Measurements from ENCODE around the gene ARPP19. TPM values are rescaled to one million over a fixed set of nuclear protein-coding genes. Genes with fewer than 3 reads are reported as not detected.

Gene ARPP19
- total RNA-seq: 100 to 1,000 TPM in 2 of 3 donors, 10 to 100 TPM in 1; 64.5 to 201 (median 108) TPM
- long read RNA-seq, donor 1, full-length matches to known transcripts: 47 of 53 reads
- long read RNA-seq, donor 1, partial matches to known transcripts: 2 of 53 reads
- long read RNA-seq, donor 1, other reads (novel, unspliced or antisense): 4 of 53 reads
- long read RNA-seq, donor 2, full-length matches to known transcripts: 12 of 15 reads
- long read RNA-seq, donor 2, partial matches to known transcripts: 1 of 15 reads
- long read RNA-seq, donor 2, other reads (novel, unspliced or antisense): 2 of 15 reads

DNA sequence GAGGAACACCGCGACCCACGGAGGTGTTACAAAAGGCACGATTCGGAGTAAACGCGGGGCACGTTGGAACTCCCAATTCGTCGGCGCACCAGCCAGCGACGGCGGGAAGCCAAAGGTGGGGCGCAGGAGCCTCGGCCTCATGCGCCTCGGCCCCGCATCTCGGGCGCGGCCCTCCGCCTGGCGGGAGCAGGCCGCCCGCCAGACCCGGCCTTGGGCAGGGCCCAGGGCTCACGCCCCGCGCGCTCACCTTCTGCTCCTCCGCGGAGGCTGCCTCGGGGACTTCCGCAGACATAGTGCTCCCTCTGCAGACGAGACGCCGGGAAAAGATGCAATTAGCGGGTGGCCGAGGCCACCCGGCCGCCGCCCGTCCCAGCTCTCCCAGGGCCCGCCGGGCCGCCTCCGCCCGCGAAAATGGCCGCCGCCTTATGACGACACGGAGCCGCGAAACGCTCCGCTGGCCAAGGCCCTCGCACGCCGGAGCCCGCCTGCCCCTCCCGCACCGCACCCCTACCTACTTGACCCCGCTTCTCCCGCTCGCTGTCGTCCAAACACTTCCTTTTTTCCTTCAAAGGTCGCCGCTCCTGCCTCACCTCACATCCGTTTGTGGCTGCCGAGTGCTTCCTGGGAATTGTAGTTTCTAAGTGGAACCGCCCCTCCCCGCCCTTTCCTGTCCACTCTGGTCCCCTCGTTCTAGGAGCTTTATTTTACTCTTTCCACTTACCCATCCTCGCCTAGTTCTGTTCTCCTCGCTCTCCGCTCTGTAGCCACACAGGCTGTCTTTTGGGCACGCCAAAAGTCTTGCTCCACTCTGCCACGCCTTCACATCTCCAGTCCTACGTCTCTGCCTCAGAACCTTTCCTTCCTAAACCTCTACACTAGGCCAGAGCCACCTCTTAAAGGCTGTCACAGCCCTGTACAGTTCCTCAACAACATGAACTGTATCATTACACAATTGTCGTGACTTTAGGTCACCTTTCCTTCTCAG, at the start of gene ARPP19:
Gene ARPP19 (minus strand): TSS at position 430 of the 985 bp plus-strand sequence. CDS start 138 bp downstream, at position 292.
- Histone ChIP-seq H3K4me1 (ENCODE audit: low read depth) (peaks cover 11% of the 10 kb centered on the region), H3K4me3 (peak within 1 kb of the TSS; percentile 56), H3K9me3 (no peaks in the 10 kb centered on the region), H3K36me3 (ENCODE audit: low read depth) (no peaks in the 10 kb centered on the region)
- ATAC-seq (peak; percentile 92), DNase-seq (peak; percentile 92 to 95 (median 93))
- intact Hi-C loops (cut with DNase I, micrococcal nuclease): no loop called here
- TF ChIP-seq, protein P1, sequence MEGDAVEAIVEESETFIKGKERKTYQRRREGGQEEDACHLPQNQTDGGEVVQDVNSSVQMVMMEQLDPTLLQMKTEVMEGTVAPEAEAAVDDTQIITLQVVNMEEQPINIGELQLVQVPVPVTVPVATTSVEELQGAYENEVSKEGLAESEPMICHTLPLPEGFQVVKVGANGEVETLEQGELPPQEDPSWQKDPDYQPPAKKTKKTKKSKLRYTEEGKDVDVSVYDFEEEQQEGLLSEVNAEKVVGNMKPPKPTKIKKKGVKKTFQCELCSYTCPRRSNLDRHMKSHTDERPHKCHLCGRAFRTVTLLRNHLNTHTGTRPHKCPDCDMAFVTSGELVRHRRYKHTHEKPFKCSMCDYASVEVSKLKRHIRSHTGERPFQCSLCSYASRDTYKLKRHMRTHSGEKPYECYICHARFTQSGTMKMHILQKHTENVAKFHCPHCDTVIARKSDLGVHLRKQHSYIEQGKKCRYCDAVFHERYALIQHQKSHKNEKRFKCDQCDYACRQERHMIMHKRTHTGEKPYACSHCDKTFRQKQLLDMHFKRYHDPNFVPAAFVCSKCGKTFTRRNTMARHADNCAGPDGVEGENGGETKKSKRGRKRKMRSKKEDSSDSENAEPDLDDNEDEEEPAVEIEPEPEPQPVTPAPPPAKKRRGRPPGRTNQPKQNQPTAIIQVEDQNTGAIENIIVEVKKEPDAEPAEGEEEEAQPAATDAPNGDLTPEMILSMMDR (IDR thresholded peaks at IDR 0.05): no peak

DNA sequence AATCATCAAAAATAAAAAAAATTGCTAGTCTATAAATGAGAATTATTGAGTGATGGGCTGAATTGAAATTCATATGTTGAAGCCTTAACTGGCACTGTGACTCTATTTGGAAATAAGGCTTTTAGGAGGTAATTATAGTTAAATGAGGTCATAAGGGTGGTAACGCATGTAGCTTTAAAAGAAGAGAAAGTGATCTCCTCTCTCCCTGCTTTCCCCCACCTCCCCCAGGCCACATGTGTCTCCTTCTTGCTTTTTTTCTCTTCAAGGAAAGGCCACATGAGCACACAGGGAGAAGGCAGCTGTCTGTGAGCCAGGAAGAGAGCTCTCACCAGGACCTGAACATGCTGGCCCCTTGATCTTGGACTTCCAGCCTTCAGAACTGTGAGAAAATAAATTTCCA, 48.2 kb upstream of the ARPP19 start:
- peaks cover 4% of the 10 kb centered on the region for H3K36me3 ChIP-seq (ENCODE audit: low read depth)
- DNase-seq (no peak), ATAC-seq (no peak)
- no peak overlapping the region for H3K4me3 ChIP-seq
- TF ChIP-seq, protein P1 (IDR thresholded peaks at IDR 0.05): no peak
- no peaks in the 10 kb centered on the region for H3K4me1 ChIP-seq (ENCODE audit: low read depth)
- no peaks in the 10 kb centered on the region for H3K9me3 ChIP-seq
- intact Hi-C loops (cut with DNase I, micrococcal nuclease): no loop called here

DNA sequence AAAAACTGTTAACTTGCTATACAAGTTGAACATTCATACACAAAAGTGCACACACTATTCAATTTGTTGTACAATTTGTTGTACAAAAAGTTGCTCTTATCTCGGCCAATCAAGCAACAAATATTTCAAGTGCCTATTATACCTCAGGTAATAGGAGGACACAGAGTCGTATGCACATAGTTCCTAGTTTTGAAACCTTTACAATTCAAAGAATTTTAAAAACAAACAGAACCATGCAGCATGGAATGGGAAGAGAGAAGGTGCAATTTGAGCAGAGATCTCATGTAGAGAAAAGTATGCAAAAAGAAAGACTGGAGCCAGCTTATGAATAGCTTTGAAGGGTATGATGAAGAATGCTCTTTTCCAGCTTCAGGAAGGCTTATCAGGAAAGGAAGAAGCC, 46.5 kb upstream of the ARPP19 start:
- DNase-seq: no peak
- intact Hi-C loops (cut with DNase I, micrococcal nuclease): no loop called here
- TF ChIP-seq, protein P1 (IDR thresholded peaks at IDR 0.05): no peak
- Histone ChIP-seq H3K9me3 (no peaks in the 10 kb centered on the region), H3K36me3 (ENCODE audit: low read depth) (peaks cover 8% of the 10 kb centered on the region), H3K4me1 (ENCODE audit: low read depth) (no peaks in the 10 kb centered on the region), H3K4me3 (no peak overlapping the region)
- no peak for ATAC-seq

DNA sequence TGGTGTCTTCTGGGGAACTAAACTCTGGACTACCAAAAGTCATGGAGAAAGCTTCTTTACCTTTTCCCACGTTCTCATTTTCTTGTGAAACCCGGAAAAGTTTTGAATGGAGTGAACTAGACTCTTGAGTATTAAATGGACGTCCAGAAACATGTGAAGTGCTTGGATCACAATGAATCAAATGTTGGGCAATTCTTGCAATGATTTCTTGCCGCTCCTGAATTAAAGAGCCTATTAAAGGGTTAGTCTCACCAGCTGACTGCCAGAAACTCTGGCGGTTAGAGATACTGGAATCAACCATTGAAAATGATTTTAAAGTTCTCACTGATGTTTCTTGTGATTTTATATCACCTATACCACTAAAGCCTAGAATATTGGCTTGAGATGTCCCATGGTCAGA, 40.8 kb upstream of the ARPP19 start:
- no peak overlapping the region for H3K4me3 ChIP-seq
- intact Hi-C loops (cut with DNase I, micrococcal nuclease): no loop called here
- ATAC-seq: no peak
- TF ChIP-seq, protein P1 (IDR thresholded peaks at IDR 0.05): no peak
- H3K36me3 ChIP-seq (ENCODE audit: low read depth): peaks cover 4% of the 10 kb centered on the region
- no peak for DNase-seq
- H3K9me3 ChIP-seq: no peaks in the 10 kb centered on the region
- H3K4me1 ChIP-seq (ENCODE audit: low read depth): no peaks in the 10 kb centered on the region

DNA sequence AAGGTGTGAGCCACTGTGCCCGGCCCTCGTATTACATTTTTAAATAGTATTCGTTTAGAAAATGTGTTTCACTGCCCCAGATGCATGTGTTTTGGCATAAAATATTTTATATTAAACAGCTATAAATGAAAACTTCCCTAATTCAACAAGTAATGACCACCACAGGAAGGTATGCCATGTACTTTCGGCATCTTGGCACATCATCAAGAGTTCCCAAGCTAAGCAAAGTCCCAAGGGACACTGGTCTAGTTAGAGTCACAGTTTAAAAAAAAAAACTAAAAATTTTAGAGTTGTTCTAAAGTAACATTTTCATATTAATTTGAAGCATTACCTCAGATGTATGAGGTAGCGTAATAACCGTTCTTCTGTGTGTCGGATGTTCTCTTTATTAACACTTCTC, 15.6 kb upstream of the ARPP19 start:
- Histone ChIP-seq H3K9me3 (no peaks in the 10 kb centered on the region), H3K36me3 (ENCODE audit: low read depth) (no peaks in the 10 kb centered on the region), H3K4me1 (ENCODE audit: low read depth) (no peaks in the 10 kb centered on the region), H3K4me3 (no peak overlapping the region)
- TF ChIP-seq, protein P1 (IDR thresholded peaks at IDR 0.05): no peak
- ATAC-seq: no peak
- no peak for DNase-seq
- intact Hi-C loops (cut with DNase I, micrococcal nuclease): no loop called here
